Naive B cell (primary cell): ENCODE results near the gene SYTL3. TPM values are rescaled to one million over a fixed set of nuclear protein-coding genes. Genes with fewer than 3 reads are reported as not detected.
"Not testable (repeated sequence)": the region's sequence is repeated elsewhere in the genome, so short reads cannot be mapped to it uniquely, and the experiment has no call there.

Experiments used
- ATAC-seq, 2 donors: fragments of 150-1000 bp; cut with Tn5 transposase; 2 replicates each; pipeline ENCODE4 v1.10.0; 2021; ENCODE audit warnings: low read depth in 2 of 2, mild to moderate bottlenecking in 2 of 2, moderate library complexity in 2 of 2
- DNase-seq: peaks from one replicate; pipeline ENCODE4 v3.0.0; 2022
- H3K27ac Mint-ChIP-seq, 6 donors: one replicate each; pipeline ENCODE4 v1.8.0; 2020 to 2022; ENCODE audit warnings: mild to moderate bottlenecking in 6 of 6, mixed read lengths in 6 of 6, moderate library complexity in 5 of 6, inconsistent platforms in 2 of 6
- H3K27me3 Mint-ChIP-seq, 3 donors: one replicate each; pipeline ENCODE4 v1.8.0; 2021 to 2022; ENCODE audit warnings: mixed read lengths in 3 of 3, mild to moderate bottlenecking in 1 of 3
- H3K36me3 Mint-ChIP-seq, 2 donors: one replicate each; pipeline ENCODE4 v1.8.0; 2020 to 2022; ENCODE audit warnings: mixed read lengths in 2 of 2, inconsistent platforms in 1 of 2, mild to moderate bottlenecking in 1 of 2
- H3K4me1 Mint-ChIP-seq, 3 donors: one replicate each; pipeline ENCODE4 v1.8.0; 2020 to 2022; ENCODE audit warnings: mixed read lengths in 3 of 3, inconsistent platforms in 1 of 3, mild to moderate bottlenecking in 1 of 3, moderate library complexity in 1 of 3
- H3K4me3 Mint-ChIP-seq, 8 donors: one replicate each; pipeline ENCODE4 v1.8.0; 2020 to 2022; ENCODE audit warnings: mild to moderate bottlenecking in 8 of 8, mixed read lengths in 8 of 8, moderate library complexity in 8 of 8, inconsistent platforms in 2 of 8
- H3K9me3 Mint-ChIP-seq, 7 donors: one replicate each; pipeline ENCODE4 v1.8.0; 2020 to 2022; ENCODE audit warnings: mixed read lengths in 7 of 7, mild to moderate bottlenecking in 5 of 7, inconsistent platforms in 2 of 7, moderate library complexity in 1 of 7
- polyA plus RNA-seq, 6 donors: library from polyadenylated mRNA; unstranded; fragments of 300-500 nt; fragmentation: Illumina TruSeq; gene quantifications; one replicate each; pipeline ENCODE4 v1.2.3, GENCODE V29; 2021; ENCODE audit warnings: low read depth in 6 of 6

SYTL3 gene
- polyA plus RNA-seq, 6 donors from 2014 or later, result 0.12 to 0.71 (median 0.31) TPM; not detected in 2

GRCh38 chr6:158653577-158654354 is 3.9 kb downstream of the SYTL3 start:
- peak; percentile 44 for DNase-seq
- peaks cover 29 to 31% (median 30%) of the 10 kb centered on the region in 3 donors for H3K27me3 Mint-ChIP-seq
- no peaks in the 10 kb centered on the region for H3K9me3 Mint-ChIP-seq
- H3K27ac Mint-ChIP-seq, result peak overlapping the region in 4 of 6 donors; percentile 18 to 72 (median 54)
- H3K36me3 Mint-ChIP-seq, result no peaks in the 10 kb centered on the region
- peak overlapping the region in 2 of 8 donors; percentile 7 to 45 for H3K4me3 Mint-ChIP-seq
- peaks cover 16 to 24% (median 20%) of the 10 kb centered on the region in 3 donors for H3K4me1 Mint-ChIP-seq
- peak; percentile 62 to 64 for ATAC-seq

- no peak for ATAC-seq
- no peak overlapping the region for H3K4me3 Mint-ChIP-seq
Observed at GRCh38 chr6:158654498-158654897, 4.6 kb downstream of the SYTL3 start.

GRCh38 chr6:158654960-158655489 is 5.2 kb downstream of the SYTL3 start:
- H3K27me3 Mint-ChIP-seq, result peaks cover 30 to 37% (median 31%) of the 10 kb centered on the region in 3 donors
- no peak overlapping the region for H3K4me3 Mint-ChIP-seq
- DNase-seq, result no peak
- H3K4me1 Mint-ChIP-seq, result peaks cover 5 to 11% (median 9%) of the 10 kb centered on the region in 3 donors
- H3K27ac Mint-ChIP-seq, result peak overlapping the region in 3 of 6 donors; percentile 12 to 39 (median 23)
- no peaks in the 10 kb centered on the region for H3K9me3 Mint-ChIP-seq
- H3K36me3 Mint-ChIP-seq, result no peaks in the 10 kb centered on the region
- ATAC-seq, result no peak

More at GRCh38 chr6:158654498-158654897, 4.6 kb downstream of the SYTL3 start:
- DNase-seq, result no peak
- H3K27ac Mint-ChIP-seq, result peak overlapping the region in 2 of 6 donors; percentile 12 to 48
- peaks cover 30 to 36% (median 31%) of the 10 kb centered on the region in 3 donors for H3K27me3 Mint-ChIP-seq
- H3K9me3 Mint-ChIP-seq, result no peaks in the 10 kb centered on the region
- no peaks in the 10 kb centered on the region for H3K36me3 Mint-ChIP-seq
- H3K4me1 Mint-ChIP-seq, result peaks cover 10 to 16% (median 14%) of the 10 kb centered on the region in 3 donors

- ATAC-seq (no peak), DNase-seq (no peak)
- Mint-ChIP-seq H3K27me3 (peaks cover 30 to 37% (median 36%) of the 10 kb centered on the region in 3 donors), H3K4me3 (peak overlapping the region in 2 of 8 donors; percentile 1 to 29), H3K27ac (peak overlapping the region in 3 of 6 donors; percentile 23 to 69 (median 33)), H3K4me1 (peaks cover 4 to 16% (median 9%) of the 10 kb centered on the region in 3 donors), H3K36me3 (no peaks in the 10 kb centered on the region), H3K9me3 (no peaks in the 10 kb centered on the region)
Observed at GRCh38 chr6:158655569-158656450, 6.0 kb downstream of the SYTL3 start.

GRCh38 chr6:158656986-158657385 is 7.1 kb downstream of the SYTL3 start:
- not testable (repeated sequence) for ATAC-seq, DNase-seq, H3K4me3 Mint-ChIP-seq, H3K27ac Mint-ChIP-seq, H3K36me3 Mint-ChIP-seq, H3K9me3 Mint-ChIP-seq
- Mint-ChIP-seq H3K4me1 (peaks cover 4 to 16% (median 9%) of the 10 kb centered on the region in 3 donors), H3K27me3 (peaks cover 30 to 40% (median 37%) of the 10 kb centered on the region in 3 donors)

GRCh38 chr6:158660333-158660754 is 10.5 kb downstream of the SYTL3 start:
- peak; percentile 45 for DNase-seq
- Mint-ChIP-seq H3K4me3 (peak overlapping the region in 2 of 8 donors; percentile 9 to 24), H3K4me1 (peaks cover 0 to 12% (median 6%) of the 10 kb centered on the region in 3 donors), H3K36me3 (no peaks in the 10 kb centered on the region), H3K27me3 (peaks cover 23 to 40% (median 40%) of the 10 kb centered on the region in 3 donors), H3K27ac (peak overlapping the region in 3 of 6 donors; percentile 62 to 81 (median 76)), H3K9me3 (no peaks in the 10 kb centered on the region)
- peak; percentile 90 to 91 for ATAC-seq

GRCh38 chr6:158661156-158661685 is 11.4 kb downstream of the SYTL3 start:
- Mint-ChIP-seq H3K4me1 (peaks cover 0 to 12% (median 6%) of the 10 kb centered on the region in 3 donors), H3K9me3 (no peaks in the 10 kb centered on the region), H3K27ac (no peak overlapping the region), H3K4me3 (no peak overlapping the region), H3K27me3 (peaks cover 14 to 31% (median 31%) of the 10 kb centered on the region in 3 donors), H3K36me3 (no peaks in the 10 kb centered on the region)
- ATAC-seq, result no peak
- no peak for DNase-seq

GRCh38 chr6:158662607-158662953 is 12.7 kb downstream of the SYTL3 start:
- no peak for DNase-seq
- no peak for ATAC-seq
- H3K36me3 Mint-ChIP-seq, result no peaks in the 10 kb centered on the region
- no peaks in the 10 kb centered on the region for H3K9me3 Mint-ChIP-seq
- H3K27me3 Mint-ChIP-seq, result peaks cover 10 to 33% (median 30%) of the 10 kb centered on the region in 3 donors
- H3K4me3 Mint-ChIP-seq, result peak overlapping the region in 1 of 8 donors; percentile 40
- H3K27ac Mint-ChIP-seq, result no peak overlapping the region
- peaks cover 10 to 22% (median 17%) of the 10 kb centered on the region in 3 donors for H3K4me1 Mint-ChIP-seq

GRCh38 chr6:158662954-158663624 is 13.2 kb downstream of the SYTL3 start:
- peak overlapping the region in 5 of 8 donors; percentile 22 to 61 (median 40) for H3K4me3 Mint-ChIP-seq
- no peaks in the 10 kb centered on the region for H3K36me3 Mint-ChIP-seq
- peak overlapping the region in 2 of 6 donors; percentile 6 to 10 for H3K27ac Mint-ChIP-seq
- H3K27me3 Mint-ChIP-seq, result peaks cover 10 to 33% (median 30%) of the 10 kb centered on the region in 3 donors
- DNase-seq, result no peak
- H3K9me3 Mint-ChIP-seq, result no peaks in the 10 kb centered on the region
- ATAC-seq, result no peak
- H3K4me1 Mint-ChIP-seq, result peaks cover 12 to 26% (median 20%) of the 10 kb centered on the region in 3 donors

GRCh38 chr6:158663625-158664165 is 13.8 kb downstream of the SYTL3 start:
- H3K4me3 Mint-ChIP-seq, result no peak overlapping the region
- H3K27me3 Mint-ChIP-seq, result peaks cover 10 to 33% (median 30%) of the 10 kb centered on the region in 3 donors
- no peak for DNase-seq
- H3K4me1 Mint-ChIP-seq, result peaks cover 12 to 29% (median 25%) of the 10 kb centered on the region in 3 donors
- H3K9me3 Mint-ChIP-seq, result no peaks in the 10 kb centered on the region
- H3K27ac Mint-ChIP-seq, result no peak overlapping the region
- ATAC-seq, result no peak
- H3K36me3 Mint-ChIP-seq, result no peaks in the 10 kb centered on the region

- no peak overlapping the region for H3K27ac Mint-ChIP-seq
- peaks cover 12 to 26% (median 26%) of the 10 kb centered on the region in 3 donors for H3K4me1 Mint-ChIP-seq
- ATAC-seq (no peak), DNase-seq (no peak)
- H3K4me3 Mint-ChIP-seq, result no peak overlapping the region
- no peaks in the 10 kb centered on the region for H3K9me3 Mint-ChIP-seq
- peaks cover 10 to 31% (median 21%) of the 10 kb centered on the region in 3 donors for H3K27me3 Mint-ChIP-seq
- H3K36me3 Mint-ChIP-seq, result no peaks in the 10 kb centered on the region
Observed at GRCh38 chr6:158665332-158665731, 15.5 kb downstream of the SYTL3 start.
